ENCODE results near the gene FXYD5. TPM values are rescaled to one million over a fixed set of nuclear protein-coding genes. Genes with fewer than 3 reads are reported as not detected.

The FXYD5 gene
- total and polyA plus RNA-seq, 2 donors (not counting 3 experiments of a cell fraction or from before 2014, with no cell fraction given), result 223 to 290 TPM

DNA sequence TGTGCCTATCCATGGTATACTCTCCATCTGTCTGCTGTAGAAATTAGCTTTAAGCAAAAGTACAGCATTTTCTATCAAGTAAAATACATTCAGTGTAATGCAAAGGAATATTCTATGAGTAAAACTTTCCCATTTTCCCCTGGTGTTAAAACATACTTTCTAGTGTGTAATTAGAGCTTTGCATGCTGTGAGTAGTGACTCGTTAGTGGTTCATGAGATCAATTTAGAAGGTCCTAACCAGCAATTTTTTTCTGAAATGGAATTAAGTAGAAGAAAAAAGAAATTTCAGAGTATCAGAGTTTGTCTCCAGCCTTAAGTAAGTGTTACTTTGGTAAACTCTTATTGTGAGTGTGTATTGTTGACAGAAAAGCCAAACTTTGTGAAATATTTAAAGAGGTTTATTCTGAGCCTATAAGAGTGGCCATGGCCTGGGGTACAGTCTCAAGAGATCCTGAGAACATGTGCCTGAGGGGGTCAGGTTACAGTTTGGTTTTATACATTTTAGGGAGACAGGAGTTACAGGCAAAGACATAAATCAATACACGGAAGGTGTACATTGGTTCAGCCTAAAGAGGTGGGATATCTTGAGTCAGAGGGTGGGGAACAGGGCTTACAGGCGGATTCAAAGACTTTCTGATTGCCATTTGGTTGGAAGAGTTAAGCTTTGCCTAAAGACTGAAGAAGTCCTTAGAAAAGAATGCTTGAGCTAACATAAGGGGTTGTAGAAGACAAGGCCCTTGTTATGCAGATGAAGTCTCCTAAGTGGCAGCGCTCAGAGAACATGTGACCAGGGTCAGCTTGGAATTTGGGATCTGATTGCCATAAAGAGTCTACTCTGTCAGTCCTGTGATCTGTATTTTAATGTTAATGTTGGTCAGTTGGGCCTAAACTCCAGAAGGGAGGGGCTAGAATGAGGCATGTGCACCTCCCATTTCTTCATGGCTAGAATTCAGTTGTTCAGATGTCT, 48.5 kb downstream of the FXYD5 start:
- DNase-seq (ENCODE audit: low read depth, low spot score) (no peak), FAIRE-seq (no peak)
- TF ChIP-seq MYC (IDR thresholded peaks at IDR 0.05; ENCODE audit: low read depth, low read length) (no peak), FOS (IDR thresholded peaks at IDR 0.05; ENCODE audit: borderline replicate concordance, insufficient read depth, low read length) (no peak), JUN (IDR thresholded peaks at IDR 0.05; ENCODE audit: borderline replicate concordance, insufficient read depth, insufficient read length, low read depth) (no peak), POLR2A (IDR thresholded peaks at IDR 0.05; ENCODE audit: low read depth, low read length) (no peak), GATA2 (IDR thresholded peaks at IDR 0.05; ENCODE audit: insufficient read depth, insufficient read length, low read depth, low read length) (no peak), EZH2 (IDR thresholded peaks at IDR 0.05; ENCODE audit: borderline replicate concordance, low read depth, low read length, severe bottlenecking) (no peak), POLR2AphosphoS5 (IDR thresholded peaks at IDR 0.05; ENCODE audit: insufficient read depth, low read depth, low read length) (no peak)
- TF ChIP-seq, protein P1, sequence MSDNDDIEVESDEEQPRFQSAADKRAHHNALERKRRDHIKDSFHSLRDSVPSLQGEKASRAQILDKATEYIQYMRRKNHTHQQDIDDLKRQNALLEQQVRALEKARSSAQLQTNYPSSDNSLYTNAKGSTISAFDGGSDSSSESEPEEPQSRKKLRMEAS (IDR thresholded peaks at IDR 0.05; ENCODE audit: insufficient read depth, insufficient read length), result no peak
- TF ChIP-seq, protein P2, sequence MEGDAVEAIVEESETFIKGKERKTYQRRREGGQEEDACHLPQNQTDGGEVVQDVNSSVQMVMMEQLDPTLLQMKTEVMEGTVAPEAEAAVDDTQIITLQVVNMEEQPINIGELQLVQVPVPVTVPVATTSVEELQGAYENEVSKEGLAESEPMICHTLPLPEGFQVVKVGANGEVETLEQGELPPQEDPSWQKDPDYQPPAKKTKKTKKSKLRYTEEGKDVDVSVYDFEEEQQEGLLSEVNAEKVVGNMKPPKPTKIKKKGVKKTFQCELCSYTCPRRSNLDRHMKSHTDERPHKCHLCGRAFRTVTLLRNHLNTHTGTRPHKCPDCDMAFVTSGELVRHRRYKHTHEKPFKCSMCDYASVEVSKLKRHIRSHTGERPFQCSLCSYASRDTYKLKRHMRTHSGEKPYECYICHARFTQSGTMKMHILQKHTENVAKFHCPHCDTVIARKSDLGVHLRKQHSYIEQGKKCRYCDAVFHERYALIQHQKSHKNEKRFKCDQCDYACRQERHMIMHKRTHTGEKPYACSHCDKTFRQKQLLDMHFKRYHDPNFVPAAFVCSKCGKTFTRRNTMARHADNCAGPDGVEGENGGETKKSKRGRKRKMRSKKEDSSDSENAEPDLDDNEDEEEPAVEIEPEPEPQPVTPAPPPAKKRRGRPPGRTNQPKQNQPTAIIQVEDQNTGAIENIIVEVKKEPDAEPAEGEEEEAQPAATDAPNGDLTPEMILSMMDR (IDR thresholded peaks at IDR 0.05; ENCODE audit: extremely low read depth in 1 of 2, insufficient read depth in 1 of 2, low read depth in 1 of 2, low read length in 2 of 2), result no peak
- dilution Hi-C loops (cut with MboI; ENCODE audit: extremely low pct_ligation_motif_present, low sequenced_read_pairs), result no loop called here
- peaks cover 0 to 4% of the 10 kb centered on the region in 2 experiments for H3K27me3 ChIP-seq (ENCODE audit: control insufficient read depth in 2 of 2, insufficient read depth in 2 of 2, low read length in 2 of 2)
- no peak overlapping the region for H3K27ac ChIP-seq (ENCODE audit: insufficient read depth, low read depth, low read length)
- ChIA-PET POLR2A (no interaction called here), CTCF (interaction anchor here (1.0 kb wide), 1 partner anchor 16 kb away, joined by 4 read pairs; no protein-coding TSS in a partner anchor)
- no peaks in the 10 kb centered on the region for H3K4me1 ChIP-seq (ENCODE audit: control insufficient read depth, extremely low read depth, insufficient read depth, low read length)
- no peaks in the 10 kb centered on the region for H3K9me1 ChIP-seq (replicated peaks; ENCODE audit: control insufficient read depth, extremely low read depth, insufficient read depth, low read length)
- H3K4me2 ChIP-seq (ENCODE audit: insufficient read depth, low read length), result no peak overlapping the region
- no TSS peak for BruUV-seq (replicated peaks)
- no peak overlapping the region for H3K4me3 ChIP-seq (replicated peaks in 1 of 3; ENCODE audit: insufficient read depth in 1 of 3, low read depth in 1 of 3, low read length in 3 of 3)
- H3K9me3 ChIP-seq (replicated peaks; ENCODE audit: control insufficient read depth, insufficient read depth, low read length), result no peaks in the 10 kb centered on the region
- intact Hi-C loops (cut with micrococcal nuclease), result no loop called here
- no peak overlapping the region for H3K9ac ChIP-seq (replicated peaks; ENCODE audit: extremely low read depth, insufficient read depth, low read length)
- no peaks in the 10 kb centered on the region for H3K36me3 ChIP-seq (ENCODE audit: control insufficient read depth in 2 of 2, extremely low read depth in 1 of 2, insufficient read depth in 2 of 2, low read length in 2 of 2)
- no peaks in the 10 kb centered on the region for H4K20me1 ChIP-seq (replicated peaks; ENCODE audit: control insufficient read depth, extremely low read depth, insufficient read depth, low read length)
- no peaks in the 10 kb centered on the region for H3K79me2 ChIP-seq (ENCODE audit: control insufficient read depth, insufficient read depth, low read length)
- H2AFZ ChIP-seq (ENCODE audit: low read depth, low read length), result no peak overlapping the region

Data from endothelial cell of umbilical vein (primary cell).